ENCODE data around the gene SUSD1.
"Not testable (repeated sequence)": the region's sequence is repeated elsewhere in the genome, so short reads cannot be mapped to it uniquely, and the experiment has no call there.

Gene SUSD1

DNA sequence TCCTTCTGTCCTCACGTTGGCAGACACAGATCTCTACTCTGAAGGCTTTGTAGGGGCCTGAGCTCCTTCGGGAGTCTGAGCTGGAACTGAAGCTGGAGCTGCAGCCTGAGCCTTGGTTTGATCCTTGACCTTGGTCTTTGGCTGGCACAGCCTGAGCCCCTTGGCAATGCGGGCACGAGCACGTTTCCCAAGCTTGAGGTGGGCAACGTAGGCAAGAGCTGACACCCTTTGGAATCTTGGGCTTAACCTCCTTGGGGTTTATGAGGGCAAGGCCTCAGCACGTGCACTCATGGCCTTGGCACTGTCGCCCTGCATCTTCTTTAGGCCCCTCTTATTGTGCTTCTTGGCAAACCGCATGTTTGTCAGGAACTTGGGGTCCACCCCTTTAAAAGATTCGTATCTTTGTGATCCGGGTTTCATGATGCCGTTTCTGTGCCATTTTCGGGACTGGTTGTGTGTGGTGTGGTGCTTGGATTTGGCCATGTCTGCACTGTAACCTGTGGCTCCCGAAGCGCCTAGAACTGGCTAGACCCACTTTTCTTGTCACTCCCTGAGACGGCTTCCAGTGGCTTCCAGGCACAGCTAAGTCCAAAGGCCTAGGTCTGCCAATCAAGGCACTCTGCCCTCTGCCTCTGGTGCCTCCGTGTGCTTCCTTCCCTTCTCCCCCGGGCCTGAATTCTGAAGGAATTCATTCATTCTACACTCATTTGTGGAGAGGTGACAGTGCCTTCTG is 1.4 kb downstream of the SUSD1 start:
- DNase-seq, result no peak

- no peak for DNase-seq
These were observed 4.1 kb downstream of the SUSD1 start for GRCh38 chr9:112170968-112171367.

DNA sequence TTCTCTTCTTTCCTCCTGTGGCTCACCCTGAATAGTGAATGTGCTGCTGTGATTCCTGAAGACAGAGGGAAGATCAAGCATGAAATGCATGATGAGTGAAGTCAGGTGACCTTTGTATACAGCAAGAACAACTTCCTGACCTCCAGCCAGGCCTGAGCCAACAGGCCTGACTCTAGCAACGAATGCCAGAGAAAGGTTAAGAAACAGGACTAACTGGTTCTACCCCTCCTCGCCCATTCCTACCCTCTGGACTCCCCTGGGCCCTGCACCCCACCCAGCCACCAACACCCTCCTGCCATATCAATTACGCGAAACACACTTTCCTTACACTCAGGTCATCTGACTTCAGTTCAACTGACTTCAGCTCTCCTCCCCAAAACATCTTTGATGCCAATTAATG is 4.9 kb downstream of the SUSD1 start:
- DNase-seq, result no peak

DNA sequence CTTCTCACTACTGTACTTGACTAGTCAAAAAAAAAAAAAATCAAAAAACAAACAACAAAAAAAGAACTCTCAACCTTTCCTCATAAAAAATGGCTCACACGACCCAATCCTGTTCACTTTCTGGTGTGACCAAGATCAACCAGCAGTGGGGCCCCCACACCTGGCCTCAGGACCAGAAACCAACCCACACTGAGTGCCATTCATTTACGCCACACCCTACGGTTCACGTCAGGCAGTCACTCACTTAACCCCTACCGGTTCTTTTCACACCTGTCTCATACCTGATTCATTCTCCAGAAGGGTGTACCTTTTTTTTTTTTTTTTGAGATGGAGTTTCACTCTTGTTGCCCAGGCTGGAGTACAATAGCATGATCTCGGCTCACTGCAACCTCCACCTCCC is 5.7 kb downstream of the SUSD1 start:
- no peak for DNase-seq

GRCh38 chr9:112168197-112168596 is 6.9 kb downstream of the SUSD1 start:
- DNase-seq, result no peak

DNA sequence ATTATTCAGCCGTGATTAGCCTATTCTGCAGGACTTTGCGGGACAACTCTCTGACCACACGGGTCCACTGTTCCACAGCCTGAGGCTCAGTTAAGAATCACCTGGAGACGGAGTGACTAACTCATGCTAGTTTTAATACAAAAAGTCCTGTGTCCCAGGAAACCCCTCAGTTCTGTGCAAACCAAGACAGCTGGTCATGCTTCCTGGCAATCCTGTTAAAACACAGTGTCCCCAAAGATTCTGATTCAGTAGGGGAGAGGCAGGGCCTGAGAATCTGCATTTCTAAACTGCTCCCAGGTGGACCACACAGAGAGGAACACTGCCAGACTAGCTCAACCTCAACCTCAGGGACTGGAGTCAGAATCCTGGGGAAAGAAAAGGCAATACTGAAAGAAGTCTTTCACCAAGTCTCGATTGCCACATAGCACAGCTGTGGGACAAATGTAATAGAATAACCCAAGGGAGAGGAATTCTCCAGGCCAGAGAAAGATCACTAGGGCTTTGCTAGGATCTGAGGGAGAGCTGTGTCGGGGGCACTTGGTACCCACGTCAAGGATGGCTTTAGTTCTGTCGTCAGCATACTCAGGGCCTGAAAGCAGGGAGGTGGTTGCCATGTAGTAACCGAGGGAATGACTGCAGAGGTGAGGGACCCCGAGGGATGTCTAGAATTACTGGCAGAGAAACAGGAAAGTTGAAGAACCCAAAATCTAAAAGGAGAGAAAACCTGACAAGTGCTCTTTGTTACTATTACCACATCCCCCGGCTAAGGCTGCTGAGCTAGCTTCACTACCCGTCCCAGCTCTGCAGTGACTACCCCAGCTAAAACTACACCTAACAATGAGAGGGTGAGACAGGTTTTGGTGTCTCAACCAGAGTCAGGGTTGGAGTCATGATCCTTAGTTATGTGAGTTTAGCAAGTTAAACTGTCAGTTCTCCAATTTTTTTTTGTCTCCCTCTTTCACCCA is 8.6 kb downstream of the SUSD1 start:
- DNase-seq, result no peak

GRCh38 chr9:112162621-112163413 is 12.3 kb downstream of the SUSD1 start:
- DNase-seq, result no peak

DNA sequence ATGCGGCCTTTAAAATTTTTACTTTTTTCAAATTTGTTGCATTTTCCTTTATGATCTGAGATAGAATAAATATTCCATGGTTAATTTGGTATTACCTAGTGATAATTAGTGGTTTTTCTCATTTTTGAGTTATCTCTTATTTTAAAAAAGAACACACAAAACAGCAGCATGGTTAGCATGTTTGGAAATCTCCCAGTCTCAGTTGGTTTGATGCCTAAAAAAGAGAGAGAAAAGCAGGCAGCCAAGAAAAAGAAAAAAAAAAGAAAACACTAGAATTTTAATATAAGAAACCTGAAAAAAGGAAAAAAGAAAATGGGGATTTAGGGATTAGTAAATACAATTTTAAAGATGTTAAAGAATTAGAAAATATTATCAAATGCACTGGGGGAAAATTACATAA is 15.3 kb downstream of the SUSD1 start:
- no peak for DNase-seq

GRCh38 chr9:112158656-112159367 is 16.3 kb downstream of the SUSD1 start:
- DNase-seq, result no peak

DNA sequence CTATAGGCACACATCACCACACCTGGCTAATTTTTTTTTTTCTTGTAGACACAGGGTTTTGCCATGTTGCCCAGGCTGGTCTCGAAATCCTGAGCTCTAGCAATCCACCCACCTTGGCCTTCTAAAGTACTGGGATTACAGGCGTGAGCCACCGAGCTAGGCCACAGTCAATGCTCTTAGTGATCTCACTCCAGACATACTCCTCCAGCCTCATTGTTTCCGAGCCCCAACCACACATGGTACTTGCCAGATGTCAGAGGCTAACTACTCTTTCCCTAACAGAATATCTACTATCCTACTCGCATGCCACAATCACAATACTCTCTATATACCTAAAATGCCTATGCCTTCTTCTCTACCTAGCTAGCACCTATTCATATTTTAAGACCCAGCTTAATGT is 17.1 kb downstream of the SUSD1 start:
- DNase-seq, result no peak

DNA sequence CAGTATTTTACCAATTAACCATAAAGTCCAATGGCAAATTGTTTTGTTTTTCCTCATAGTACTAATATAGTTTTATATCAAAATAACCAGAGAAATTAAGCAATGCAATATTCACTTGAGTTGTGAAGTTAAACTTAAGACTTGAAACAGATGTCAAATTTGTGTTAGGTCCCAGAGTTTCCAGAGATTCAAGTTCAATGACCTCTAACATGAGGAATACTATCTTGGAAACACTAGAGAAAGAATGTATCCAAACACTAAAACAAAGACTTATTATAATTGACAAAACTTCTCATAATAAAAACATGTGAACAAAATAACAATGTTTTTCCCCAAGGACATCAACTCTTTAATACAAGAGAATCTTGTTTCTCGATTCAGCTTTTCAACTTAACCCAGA is 18.0 kb downstream of the SUSD1 start:
- DNase-seq, result no peak

GRCh38 chr9:112149211-112149610 is 25.9 kb downstream of the SUSD1 start:
- DNase-seq, result no peak

DNA sequence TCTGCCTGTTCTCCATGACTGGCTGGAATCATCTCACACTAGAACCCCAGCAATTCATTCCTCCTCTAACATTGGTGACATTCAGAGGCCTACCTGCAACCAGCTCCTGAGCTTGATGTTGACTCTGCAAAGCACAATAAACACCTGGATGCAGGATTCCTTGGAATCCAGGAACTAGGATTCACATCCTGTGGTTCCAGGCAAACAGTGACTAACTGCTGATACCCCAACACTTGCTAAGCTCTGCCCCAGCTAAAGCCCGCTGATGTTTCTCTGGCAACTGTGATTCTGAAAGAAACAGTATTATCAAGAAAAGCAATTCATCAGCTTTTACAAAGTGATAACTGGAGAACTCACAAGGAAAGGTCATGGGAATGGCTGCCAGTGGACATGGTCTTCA is 29.2 kb downstream of the SUSD1 start:
- DNase-seq, result no peak

GRCh38 chr9:112144807-112145206 is 30.3 kb downstream of the SUSD1 start:
- no peak for DNase-seq

- DNase-seq, result no peak
These were observed 32.7 kb downstream of the SUSD1 start for GRCh38 chr9:112142420-112142819.

- DNase-seq, result no peak
These were observed 34.2 kb downstream of the SUSD1 start for GRCh38 chr9:112140936-112141335.

DNA sequence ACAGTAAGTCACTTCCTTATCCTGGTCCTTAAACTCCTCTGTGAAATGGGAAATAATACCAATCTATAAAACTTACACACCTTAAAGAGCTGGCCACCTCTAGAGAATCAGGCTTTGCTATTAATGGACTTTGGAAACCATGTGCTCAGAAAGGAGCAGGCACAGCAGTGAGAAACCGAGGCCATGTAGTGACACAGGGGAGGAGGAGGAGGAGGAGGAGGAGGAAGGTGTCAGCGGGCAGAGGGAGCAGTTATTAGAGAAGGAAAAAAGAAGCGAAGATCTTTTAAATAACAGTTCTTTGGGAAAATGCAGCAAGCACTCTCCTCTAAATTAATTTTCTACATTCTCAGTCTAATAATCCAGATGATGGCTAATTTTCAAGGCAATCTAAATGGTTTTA is 38.0 kb downstream of the SUSD1 start:
- no peak for DNase-seq

DNA sequence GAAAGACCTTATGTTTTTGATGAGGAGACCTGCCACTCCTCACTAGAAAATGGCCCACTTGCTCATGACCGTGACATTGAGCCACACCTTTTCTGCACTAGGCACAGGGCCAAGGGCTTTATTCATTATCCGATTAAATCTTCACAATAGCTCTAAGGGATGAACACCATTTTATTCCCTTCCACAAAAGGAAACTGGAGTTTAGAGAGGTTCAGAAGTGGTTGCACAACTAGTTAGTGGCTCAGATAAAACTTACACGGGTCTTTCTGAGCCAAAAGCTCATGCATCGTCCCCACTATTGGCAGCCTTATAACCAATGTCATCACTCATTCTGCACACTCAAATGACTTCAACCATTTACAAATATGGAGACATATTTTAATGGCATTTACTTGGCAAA is 39.4 kb downstream of the SUSD1 start:
- no peak for DNase-seq

DNA sequence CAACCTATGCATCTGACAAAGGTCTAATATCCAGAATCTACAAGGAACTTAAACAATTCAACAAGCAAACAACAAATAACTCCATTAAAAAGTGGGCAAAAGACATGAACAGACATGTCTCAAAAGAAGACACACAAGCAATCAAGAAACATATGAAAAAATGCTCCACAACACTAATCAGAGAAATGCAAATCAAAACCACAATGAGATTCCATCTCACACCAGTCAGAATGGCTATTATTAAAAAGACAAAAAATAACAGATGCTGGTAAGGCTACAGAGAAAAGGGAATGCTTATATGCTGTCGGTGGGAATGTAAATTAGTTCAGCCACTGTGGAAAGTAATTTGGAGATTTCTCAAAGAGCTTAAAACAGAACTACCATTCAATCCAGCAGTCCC is 41.3 kb downstream of the SUSD1 start:
- not testable (repeated sequence) for DNase-seq

DNA sequence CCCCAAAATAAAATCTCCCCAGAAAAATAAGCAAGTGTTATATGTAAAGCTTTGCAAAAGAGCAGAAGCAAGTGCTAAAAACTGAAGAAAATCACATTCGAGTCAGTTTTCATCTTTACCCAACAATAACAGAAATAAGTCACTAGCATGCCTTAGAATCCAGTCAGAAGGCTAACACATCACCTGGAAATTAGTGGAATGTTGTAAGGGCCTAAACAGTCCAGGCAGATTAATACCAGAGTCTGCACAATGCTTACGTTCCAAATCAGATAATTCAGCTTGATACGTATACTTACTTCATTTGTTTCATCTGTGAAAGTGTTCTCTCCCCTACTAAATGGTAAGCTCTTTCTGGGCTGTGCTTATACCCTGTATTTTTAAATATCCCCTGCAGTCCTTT is 42.7 kb downstream of the SUSD1 start:
- DNase-seq, result no peak

DNA sequence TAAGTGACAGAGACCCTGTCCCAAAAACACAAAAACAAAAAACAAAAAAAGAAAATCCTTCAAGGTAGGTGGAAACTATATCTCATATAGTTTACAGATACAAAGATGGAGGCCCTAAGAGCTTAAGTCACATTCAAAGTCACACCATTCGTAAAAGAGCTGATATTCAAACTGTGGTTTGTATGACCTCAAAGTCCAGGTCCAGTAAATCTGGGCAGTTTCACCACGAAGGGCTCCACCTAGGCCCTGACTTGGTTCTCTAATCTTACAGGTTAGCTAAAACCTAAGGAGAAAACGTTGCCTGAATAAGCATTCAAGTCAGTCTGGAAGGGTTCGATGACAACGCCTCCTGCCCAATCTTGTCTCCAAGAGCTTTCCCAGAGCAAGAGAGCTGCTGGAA is 44.1 kb downstream of the SUSD1 start:
- no peak for DNase-seq

- DNase-seq, result no peak
These were observed 44.8 kb downstream of the SUSD1 start for GRCh38 chr9:112130347-112130746.

GRCh38 chr9:112129246-112129645 is 45.9 kb downstream of the SUSD1 start:
- DNase-seq, result no peak

Measured in effector CD4-positive, alpha-beta T cell (primary cell).